Ectodermal cell (in vitro differentiated cells): ENCODE data around the gene XCR1.

ENCODE experiments used
- H3K27ac ChIP-seq: 2 replicates; pipeline ENCODE4 v1.7.0; 2013; ENCODE audit warnings: mild to moderate bottlenecking, low read depth, low read length; ENCODE audit not compliant: insufficient read depth, poor library complexity, severe bottlenecking
- H3K27me3 ChIP-seq: 2 replicates; pipeline ENCODE4 v1.7.0; 2013; ENCODE audit warnings: mild to moderate bottlenecking, low read length; ENCODE audit not compliant: insufficient read depth, control insufficient read depth, poor library complexity, severe bottlenecking
- H3K36me3 ChIP-seq: one replicate; pipeline ENCODE4 v1.7.0; 2013; ENCODE audit warnings: low read length; ENCODE audit not compliant: control insufficient read depth, insufficient read depth
- H3K4me1 ChIP-seq: one replicate; pipeline ENCODE4 v1.7.0; 2013; ENCODE audit warnings: low read length; ENCODE audit not compliant: control insufficient read depth, insufficient read depth
- H3K4me3 ChIP-seq: 2 replicates; pipeline ENCODE4 v1.7.0; 2013; ENCODE audit warnings: low read depth, low read length, control low read depth; ENCODE audit not compliant: insufficient read depth
- H3K9me3 ChIP-seq: 2 replicates; pipeline ENCODE4 v1.7.0; 2013; ENCODE audit warnings: mild to moderate bottlenecking, low read length, moderate library complexity; ENCODE audit not compliant: control insufficient read depth
- WGBS, 2 experiments: methylation state at CpG; one replicate each; pipeline ENCODE4 v1.1.7; 2013; ENCODE audit warnings: missing lambda C conversion rate in 2 of 2; 5-methylcytosine and 5-hydroxymethylcytosine counted together

XCR1 gene

GRCh38 chr3:46024131-46024530 is 3.2 kb downstream of the XCR1 start:
- no peaks in the 10 kb centered on the region for H3K27me3 ChIP-seq
- H3K36me3 ChIP-seq: no peaks in the 10 kb centered on the region
- no peaks in the 10 kb centered on the region for H3K4me1 ChIP-seq
- no peak overlapping the region for H3K4me3 ChIP-seq
- H3K27ac ChIP-seq: no peak overlapping the region
- 83 to 92% methylated on average over 3 of the region's 3 CpGs for WGBS, 2 experiments
- peaks cover 3% of the 10 kb centered on the region for H3K9me3 ChIP-seq

DNA sequence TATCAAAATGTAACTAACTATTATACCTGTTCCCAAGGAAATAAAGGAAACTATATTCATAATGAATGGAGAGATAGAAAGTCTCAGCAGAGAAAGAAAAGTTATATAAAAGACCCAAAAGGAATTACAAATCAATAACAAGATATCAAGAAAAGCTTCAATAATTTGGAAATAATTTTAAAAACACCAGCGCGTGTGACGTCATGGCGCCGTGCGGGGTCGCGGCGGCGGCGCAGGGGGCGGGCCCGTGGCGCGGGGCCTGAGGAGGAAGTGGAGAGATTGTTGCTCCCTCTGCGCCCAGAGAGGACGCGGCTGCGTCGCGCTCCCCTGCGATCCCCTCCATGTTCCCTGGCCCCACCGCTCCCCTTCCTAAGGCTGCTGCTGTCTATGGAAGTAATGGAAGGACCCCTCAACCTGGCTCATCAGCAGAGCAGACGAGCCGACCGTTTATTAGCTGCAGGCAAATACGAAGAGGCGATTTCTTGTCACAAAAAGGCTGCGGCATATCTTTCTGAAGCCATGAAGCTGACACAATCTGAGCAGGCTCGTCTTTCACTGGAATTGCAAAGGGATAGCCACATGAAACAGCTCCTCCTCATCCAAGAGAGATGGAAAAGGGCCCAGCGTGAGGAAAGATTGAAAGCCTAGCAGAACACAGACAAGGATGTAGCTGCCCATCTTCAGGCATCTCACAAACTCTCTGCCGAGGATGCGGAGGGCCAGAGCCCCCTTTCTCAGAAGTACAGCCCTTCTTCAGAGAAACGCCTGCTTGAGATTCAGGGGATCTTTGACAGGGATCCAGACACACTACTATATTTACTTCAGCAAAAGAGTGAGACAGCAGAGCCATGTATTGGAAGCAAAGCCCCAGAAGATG is 4.1 kb downstream of the XCR1 start:
- 94 to 96% methylated on average over 34 of the region's 34 CpGs for WGBS, 2 experiments
- Histone ChIP-seq H3K27me3 (no peaks in the 10 kb centered on the region), H3K9me3 (peaks cover 3% of the 10 kb centered on the region), H3K36me3 (no peaks in the 10 kb centered on the region), H3K4me1 (no peaks in the 10 kb centered on the region), H3K27ac (no peak overlapping the region), H3K4me3 (no peak overlapping the region)

GRCh38 chr3:46021516-46021915 is 5.8 kb downstream of the XCR1 start:
- no peaks in the 10 kb centered on the region for H3K36me3 ChIP-seq
- H3K27ac ChIP-seq: no peak overlapping the region
- H3K9me3 ChIP-seq: no peaks in the 10 kb centered on the region
- H3K4me3 ChIP-seq: no peak overlapping the region
- H3K4me1 ChIP-seq: no peaks in the 10 kb centered on the region
- H3K27me3 ChIP-seq: no peaks in the 10 kb centered on the region
- WGBS, 2 experiments: 91 to 93% methylated on average over 8 of the region's 8 CpGs

DNA sequence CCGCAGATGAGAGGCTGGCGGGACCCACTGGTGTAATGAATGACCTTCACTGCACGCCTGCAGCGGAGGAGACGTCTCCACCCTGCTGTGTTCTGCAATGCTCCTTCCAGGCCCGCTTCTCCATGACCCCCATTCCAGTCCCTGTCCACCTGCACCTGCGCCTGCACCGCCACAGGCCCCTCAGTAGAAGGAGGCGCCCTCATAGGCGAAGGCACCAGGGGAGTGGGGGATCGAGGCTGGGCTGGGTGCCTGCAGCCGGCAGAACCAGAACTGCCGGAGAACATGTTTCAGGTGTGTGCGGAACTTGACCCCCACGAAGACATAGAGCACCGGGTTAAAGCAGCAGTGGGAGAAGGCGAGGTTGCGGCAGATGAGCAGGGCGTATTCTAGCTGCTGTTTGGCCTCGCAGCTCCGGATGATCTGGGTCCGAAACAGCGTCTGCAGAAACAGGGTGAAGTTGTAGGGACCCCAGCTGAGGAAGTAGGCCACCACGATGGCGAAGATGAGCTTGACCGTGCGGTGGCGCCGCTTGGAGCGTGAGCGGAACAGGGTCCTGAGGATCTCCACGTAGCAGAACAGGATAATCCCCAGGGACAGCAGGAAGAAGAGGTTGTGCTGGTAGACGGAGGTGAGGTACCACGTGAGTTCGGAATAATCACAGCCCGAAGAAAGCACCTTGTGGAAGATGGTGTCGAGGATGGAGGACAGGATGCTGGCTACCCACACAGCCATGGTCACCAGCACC is 6.3 kb downstream of the XCR1 start:
- Histone ChIP-seq H3K36me3 (no peaks in the 10 kb centered on the region), H3K4me3 (no peak overlapping the region), H3K4me1 (no peaks in the 10 kb centered on the region), H3K9me3 (no peaks in the 10 kb centered on the region), H3K27me3 (no peaks in the 10 kb centered on the region), H3K27ac (no peak overlapping the region)
- WGBS, 2 experiments: 94 to 95% methylated on average over 37 of the region's 37 CpGs

GRCh38 chr3:46019707-46020106 is 7.6 kb downstream of the XCR1 start:
- WGBS, 2 experiments: 86 to 88% methylated on average over 1 of the region's 1 CpG

DNA sequence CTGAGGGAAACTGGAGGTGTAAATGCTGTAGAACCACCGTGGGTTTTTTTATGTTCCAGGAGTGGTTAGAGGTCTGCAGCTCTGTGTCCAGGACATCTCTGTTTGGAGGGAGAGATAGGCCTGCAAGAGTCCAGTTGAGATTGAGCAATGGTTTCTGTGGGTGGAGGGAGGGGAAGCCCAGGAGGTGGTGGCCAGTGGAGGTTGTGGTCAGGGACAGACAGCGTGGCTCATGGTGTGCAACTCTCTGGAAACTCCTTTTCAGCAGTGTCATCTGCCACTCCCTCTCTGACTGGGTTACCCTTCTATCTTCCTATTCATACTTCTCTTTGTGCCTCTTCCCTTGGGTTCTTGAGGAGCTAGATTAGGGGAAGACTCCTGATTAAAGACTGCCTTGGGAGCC is 9.6 kb downstream of the XCR1 start:
- no peak overlapping the region for H3K4me3 ChIP-seq
- no peaks in the 10 kb centered on the region for H3K36me3 ChIP-seq
- WGBS, 2 experiments: 87 to 92% methylated on average over 2 of the region's 2 CpGs
- no peak overlapping the region for H3K27ac ChIP-seq
- H3K27me3 ChIP-seq: no peaks in the 10 kb centered on the region
- H3K9me3 ChIP-seq: no peaks in the 10 kb centered on the region
- H3K4me1 ChIP-seq: no peaks in the 10 kb centered on the region

More at GRCh38 chr3:46019707-46020106, 7.6 kb downstream of the XCR1 start:
- Histone ChIP-seq H3K36me3 (no peaks in the 10 kb centered on the region), H3K27ac (no peak overlapping the region), H3K4me3 (no peak overlapping the region), H3K9me3 (no peaks in the 10 kb centered on the region), H3K27me3 (no peaks in the 10 kb centered on the region), H3K4me1 (no peaks in the 10 kb centered on the region)

GRCh38 chr3:46013316-46014094 is 13.8 kb downstream of the XCR1 start:
- Histone ChIP-seq H3K27ac (no peak overlapping the region), H3K36me3 (no peaks in the 10 kb centered on the region), H3K27me3 (no peaks in the 10 kb centered on the region), H3K4me1 (no peaks in the 10 kb centered on the region), H3K9me3 (no peaks in the 10 kb centered on the region), H3K4me3 (no peak overlapping the region)
- 88% methylated on average over 7 of the region's 7 CpGs for WGBS, 2 experiments

DNA sequence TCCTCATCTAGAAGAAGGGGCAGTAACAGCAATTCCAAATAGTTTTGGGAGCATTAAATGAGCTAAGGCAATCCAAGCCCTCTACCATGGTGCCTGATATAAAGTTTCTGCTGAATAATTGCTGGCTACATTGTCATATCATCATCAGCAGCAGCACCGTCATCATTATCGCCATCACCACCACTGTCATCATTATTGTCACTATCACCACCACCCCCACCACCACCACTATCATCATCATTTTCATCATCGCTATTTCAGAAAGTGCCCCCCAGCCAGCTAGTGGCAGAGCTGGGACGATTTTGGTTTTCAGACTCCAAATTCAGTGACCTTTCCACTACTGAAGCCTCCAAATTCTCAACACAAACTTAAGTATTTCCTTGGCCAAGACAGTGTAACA is 15.0 kb downstream of the XCR1 start:
- no peak overlapping the region for H3K27ac ChIP-seq
- WGBS, 2 experiments: 87 to 94% methylated on average over 4 of the region's 4 CpGs
- H3K36me3 ChIP-seq: no peaks in the 10 kb centered on the region

GRCh38 chr3:46010519-46011113 is 16.7 kb downstream of the XCR1 start:
- no peaks in the 10 kb centered on the region for H3K27me3 ChIP-seq
- no CpG with 5 or more reads among the region's 2 CpGs for WGBS, 2 experiments

More for the DNA sequence above, 15.0 kb downstream of the XCR1 start:
- Histone ChIP-seq H3K4me1 (no peaks in the 10 kb centered on the region), H3K9me3 (no peaks in the 10 kb centered on the region), H3K27me3 (no peaks in the 10 kb centered on the region), H3K4me3 (no peak overlapping the region)

More at GRCh38 chr3:46010519-46011113, 16.7 kb downstream of the XCR1 start:
- Histone ChIP-seq H3K36me3 (no peaks in the 10 kb centered on the region), H3K27ac (no peak overlapping the region), H3K4me3 (no peak overlapping the region), H3K4me1 (no peaks in the 10 kb centered on the region), H3K9me3 (no peaks in the 10 kb centered on the region)
